T-helper 2 cell (primary cell): Measurements from ENCODE around the gene FAM89B.

ENCODE experiments used
- DNase-seq, 5 experiments: peaks; one replicate each; pipeline versions ENCODE4 v3.0.0 to v3.0.0-alpha.2; 2012 to 2022

The FAM89B gene

GRCh38 chr11:65590240-65590738 lies 18.0 kb downstream of the FAM89B start:
- no peak for DNase-seq

GRCh38 chr11:65591939-65592857 lies 19.9 kb downstream of the FAM89B start:
- no peak for DNase-seq

- DNase-seq = no peak
Observed at GRCh38 chr11:65592858-65593517, 20.6 kb downstream of the FAM89B start.

GRCh38 chr11:65593518-65594414 lies 21.4 kb downstream of the FAM89B start:
- peak in 1 of 5 experiments; percentile 44 for DNase-seq

- DNase-seq = peak in 1 of 5 experiments; percentile 30
Observed at GRCh38 chr11:65595131-65595530, 22.8 kb downstream of the FAM89B start.

- no peak for DNase-seq
Observed at GRCh38 chr11:65595543-65596281, 23.4 kb downstream of the FAM89B start, which contains the start of gene KCNK7. Gene KCNK7, minus strand, starts transcription at chr11:65595800. Its CDS starts 28 bp downstream, at chr11:65595772.

GRCh38 chr11:65596520-65596919 lies 24.2 kb downstream of the FAM89B start:
- no peak for DNase-seq

GRCh38 chr11:65598258-65598699 lies 25.9 kb downstream of the FAM89B start:
- DNase-seq = no peak

- DNase-seq = no peak
Observed at GRCh38 chr11:65599216-65599954, 27.0 kb downstream of the FAM89B start.

GRCh38 chr11:65599955-65600246 lies 27.6 kb downstream of the FAM89B start:
- no peak for DNase-seq

- no peak for DNase-seq
Observed at GRCh38 chr11:65604258-65604657, 31.9 kb downstream of the FAM89B start.

GRCh38 chr11:65606876-65607613 lies 34.7 kb downstream of the FAM89B start:
- DNase-seq = peak in 1 of 5 experiments; percentile 34

- DNase-seq = no peak
Observed at GRCh38 chr11:65607614-65608426, 35.5 kb downstream of the FAM89B start.

GRCh38 chr11:65609229-65609628 lies 36.9 kb downstream of the FAM89B start:
- DNase-seq = no peak

GRCh38 chr11:65609665-65610064 lies 37.3 kb downstream of the FAM89B start:
- no peak for DNase-seq

GRCh38 chr11:65610404-65610803 lies 38.1 kb downstream of the FAM89B start:
- no peak for DNase-seq

GRCh38 chr11:65611028-65611757 lies 38.9 kb downstream of the FAM89B start:
- no peak for DNase-seq

GRCh38 chr11:65611758-65612603 lies 39.6 kb downstream of the FAM89B start:
- no peak for DNase-seq
